DMS79 (cell line): ENCODE data around the gene MCM9.
"Not testable (repeated sequence)": the region's sequence is repeated elsewhere in the genome, so short reads cannot be mapped to it uniquely, and the experiment has no call there.

Source experiments
- DNase-seq: peaks from one replicate; lab custom pipeline; 2025; lab: John Stamatoyannopoulos, UW

Gene MCM9

GRCh38 chr6:118893064-118893806 is 41.7 kb downstream of the MCM9 start:
- peak; percentile 85 for DNase-seq

- DNase-seq, result peak; percentile 30
Observed at GRCh38 chr6:118892355-118892991, 42.5 kb downstream of the MCM9 start.

- no peak for DNase-seq
Observed at GRCh38 chr6:118890997-118891790, 43.8 kb downstream of the MCM9 start.

- DNase-seq, result peak; percentile 23
Observed at GRCh38 chr6:118889163-118889562, 45.8 kb downstream of the MCM9 start.

GRCh38 chr6:118886641-118887040 is 48.3 kb downstream of the MCM9 start:
- DNase-seq, result peak; percentile 51

- no peak for DNase-seq
Observed at GRCh38 chr6:118882314-118882905, 52.5 kb downstream of the MCM9 start.

- no peak for DNase-seq
Observed at GRCh38 chr6:118881440-118882313, 53.3 kb downstream of the MCM9 start.

GRCh38 chr6:118877806-118878205 is 57.2 kb downstream of the MCM9 start:
- DNase-seq, result no peak

GRCh38 chr6:118876814-118877213 is 58.1 kb downstream of the MCM9 start:
- no peak for DNase-seq

- DNase-seq, result no peak
Observed at GRCh38 chr6:118876198-118876597, 58.8 kb downstream of the MCM9 start.

GRCh38 chr6:118875672-118876071 is 59.3 kb downstream of the MCM9 start:
- no peak for DNase-seq

- no peak for DNase-seq
Observed at GRCh38 chr6:118873239-118873638, 61.7 kb downstream of the MCM9 start.

- DNase-seq, result no peak
Observed at GRCh38 chr6:118872726-118873125, 62.2 kb downstream of the MCM9 start.

GRCh38 chr6:118872318-118872717 is 62.6 kb downstream of the MCM9 start:
- no peak for DNase-seq

- no peak for DNase-seq
Observed at GRCh38 chr6:118871331-118871730, 63.6 kb downstream of the MCM9 start.

- no peak for DNase-seq
Observed at GRCh38 chr6:118869894-118870589, 64.9 kb downstream of the MCM9 start.

GRCh38 chr6:118869350-118869749 is 65.6 kb downstream of the MCM9 start:
- no peak for DNase-seq

GRCh38 chr6:118868901-118869300 is 66.1 kb downstream of the MCM9 start:
- DNase-seq, result not testable (repeated sequence)

GRCh38 chr6:118867181-118867580 is 67.8 kb downstream of the MCM9 start:
- no peak for DNase-seq

GRCh38 chr6:118865100-118865391 is 69.9 kb downstream of the MCM9 start:
- no peak for DNase-seq
